ENCODE data around the gene TOLLIP.

DNA sequence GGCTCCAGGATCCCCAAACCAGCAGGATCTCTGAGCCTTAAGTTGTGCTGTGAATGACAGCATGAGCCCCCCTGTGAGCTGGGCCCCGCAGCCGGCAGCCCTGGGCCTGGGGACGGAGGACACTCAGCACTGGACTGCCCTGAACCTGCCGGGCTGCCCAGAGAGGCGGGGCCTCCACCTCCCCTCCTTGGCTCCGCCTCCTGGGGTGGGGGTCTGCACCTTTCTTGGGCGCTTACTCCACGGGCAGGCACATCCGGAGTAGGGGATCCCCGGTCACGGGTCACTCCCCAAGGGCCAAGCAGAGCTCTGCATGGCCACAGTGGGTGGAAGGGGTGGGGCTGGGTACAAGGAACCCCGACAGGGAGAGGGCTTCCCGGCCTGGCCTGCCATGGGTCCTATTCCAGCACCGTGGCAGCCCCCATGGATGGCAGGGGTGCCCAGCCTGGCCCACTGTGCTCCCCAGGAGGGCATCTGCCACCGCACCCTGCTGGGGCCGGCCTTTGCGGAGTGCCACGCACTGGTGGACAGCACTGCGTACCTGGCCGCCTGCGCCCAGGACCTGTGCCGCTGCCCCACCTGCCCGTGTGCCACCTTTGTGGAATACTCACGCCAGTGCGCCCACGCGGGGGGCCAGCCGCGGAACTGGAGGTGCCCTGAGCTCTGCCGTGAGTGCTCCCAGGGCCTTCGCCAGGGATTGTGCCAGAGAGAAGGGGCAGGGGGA lies 81.2 kb downstream of the TOLLIP start:
- TF ChIP-seq POLR2A (IDR thresholded peaks at IDR 0.05) = no peak
- TF ChIP-seq, protein P1, sequence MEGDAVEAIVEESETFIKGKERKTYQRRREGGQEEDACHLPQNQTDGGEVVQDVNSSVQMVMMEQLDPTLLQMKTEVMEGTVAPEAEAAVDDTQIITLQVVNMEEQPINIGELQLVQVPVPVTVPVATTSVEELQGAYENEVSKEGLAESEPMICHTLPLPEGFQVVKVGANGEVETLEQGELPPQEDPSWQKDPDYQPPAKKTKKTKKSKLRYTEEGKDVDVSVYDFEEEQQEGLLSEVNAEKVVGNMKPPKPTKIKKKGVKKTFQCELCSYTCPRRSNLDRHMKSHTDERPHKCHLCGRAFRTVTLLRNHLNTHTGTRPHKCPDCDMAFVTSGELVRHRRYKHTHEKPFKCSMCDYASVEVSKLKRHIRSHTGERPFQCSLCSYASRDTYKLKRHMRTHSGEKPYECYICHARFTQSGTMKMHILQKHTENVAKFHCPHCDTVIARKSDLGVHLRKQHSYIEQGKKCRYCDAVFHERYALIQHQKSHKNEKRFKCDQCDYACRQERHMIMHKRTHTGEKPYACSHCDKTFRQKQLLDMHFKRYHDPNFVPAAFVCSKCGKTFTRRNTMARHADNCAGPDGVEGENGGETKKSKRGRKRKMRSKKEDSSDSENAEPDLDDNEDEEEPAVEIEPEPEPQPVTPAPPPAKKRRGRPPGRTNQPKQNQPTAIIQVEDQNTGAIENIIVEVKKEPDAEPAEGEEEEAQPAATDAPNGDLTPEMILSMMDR (IDR thresholded peaks at IDR 0.05 in 4 of 5, conservative IDR thresholded peaks at IDR 0.05 in 1 of 5) = no peak
